ENCODE results near the gene NAB2. TPM values are rescaled to one million over a fixed set of nuclear protein-coding genes. Genes with fewer than 3 reads are reported as not detected.
A peak's percentile ranks its signal among the peaks of the same experiment; 100 is the strongest.
"Not testable (repeated sequence)": the region's sequence is repeated elsewhere in the genome, so short reads cannot be mapped to it uniquely, and the experiment has no call there.

NAB2 gene
- total and polyA plus RNA-seq, 2 donors, result 25.6 to 39.1 TPM

- H3K36me3 ChIP-seq (ENCODE audit: insufficient read depth); H3K27ac ChIP-seq (ENCODE audit: low read depth); H3K4me1 ChIP-seq (ENCODE audit: insufficient read depth); DNase-seq (ENCODE audit: extremely low spot score); H3K4me3 ChIP-seq (ENCODE audit: low read depth, low read length): not testable (repeated sequence)
- WGBS, result 95% methylated on average over 4 of the region's 4 CpGs
Observed at GRCh38 chr12:57053146-57053545, 35.8 kb upstream of the NAB2 start.

- not testable (repeated sequence) for H3K4me3 ChIP-seq (ENCODE audit: low read depth, low read length); H3K36me3 ChIP-seq (ENCODE audit: insufficient read depth); H3K4me1 ChIP-seq (ENCODE audit: insufficient read depth); DNase-seq (ENCODE audit: extremely low spot score); H3K27ac ChIP-seq (ENCODE audit: low read depth)
- 97% methylated on average over 4 of the region's 4 CpGs for WGBS
Observed at GRCh38 chr12:57053901-57054300, 35.0 kb upstream of the NAB2 start.

- no peak for DNase-seq (ENCODE audit: extremely low spot score)
- no peak overlapping the region for H3K27ac ChIP-seq (ENCODE audit: low read depth)
- H3K4me3 ChIP-seq (ENCODE audit: low read depth, low read length), result no peak overlapping the region
- peaks cover 3% of the 10 kb centered on the region for H3K36me3 ChIP-seq (ENCODE audit: insufficient read depth)
- no peaks in the 10 kb centered on the region for H3K4me1 ChIP-seq (ENCODE audit: insufficient read depth)
- 61% methylated on average over 3 of the region's 3 CpGs for WGBS
Observed at GRCh38 chr12:57055824-57056223, 33.1 kb upstream of the NAB2 start.

- Histone ChIP-seq H3K4me3 (ENCODE audit: low read depth, low read length) (no peak overlapping the region), H3K27ac (ENCODE audit: low read depth) (peak overlapping the region; percentile 44), H3K4me1 (ENCODE audit: insufficient read depth) (no peaks in the 10 kb centered on the region), H3K36me3 (ENCODE audit: insufficient read depth) (peaks cover 3% of the 10 kb centered on the region)
- 87% methylated on average over 6 of the region's 6 CpGs for WGBS
- peak; percentile 29 for DNase-seq (ENCODE audit: extremely low spot score)
Observed at GRCh38 chr12:57057067-57057751, 31.7 kb upstream of the NAB2 start.

GRCh38 chr12:57058454-57058853 is 30.5 kb upstream of the NAB2 start:
- H3K36me3 ChIP-seq (ENCODE audit: insufficient read depth), result peaks cover 3% of the 10 kb centered on the region
- H3K4me1 ChIP-seq (ENCODE audit: insufficient read depth), result no peaks in the 10 kb centered on the region
- no peak overlapping the region for H3K4me3 ChIP-seq (ENCODE audit: low read depth, low read length)
- 96% methylated on average over 1 of the region's 1 CpG for WGBS
- no peak overlapping the region for H3K27ac ChIP-seq (ENCODE audit: low read depth)
- no peak for DNase-seq (ENCODE audit: extremely low spot score)

GRCh38 chr12:57063991-57064685 is 24.8 kb upstream of the NAB2 start:
- WGBS, result 71% methylated on average over 5 of the region's 5 CpGs
- H3K4me1 ChIP-seq (ENCODE audit: insufficient read depth), result no peaks in the 10 kb centered on the region
- no peak overlapping the region for H3K27ac ChIP-seq (ENCODE audit: low read depth)
- H3K36me3 ChIP-seq (ENCODE audit: insufficient read depth), result no peaks in the 10 kb centered on the region
- H3K4me3 ChIP-seq (ENCODE audit: low read depth, low read length), result no peak overlapping the region
- DNase-seq (ENCODE audit: extremely low spot score), result no peak

GRCh38 chr12:57066245-57066644 is 22.7 kb upstream of the NAB2 start:
- no peak overlapping the region for H3K4me3 ChIP-seq (ENCODE audit: low read depth, low read length)
- DNase-seq (ENCODE audit: extremely low spot score), result no peak
- WGBS, result 91% methylated on average over 2 of the region's 2 CpGs
- no peaks in the 10 kb centered on the region for H3K4me1 ChIP-seq (ENCODE audit: insufficient read depth)
- H3K36me3 ChIP-seq (ENCODE audit: insufficient read depth), result no peaks in the 10 kb centered on the region
- no peak overlapping the region for H3K27ac ChIP-seq (ENCODE audit: low read depth)

GRCh38 chr12:57069523-57069922 is 19.4 kb upstream of the NAB2 start:
- peak overlapping the region; percentile 33 for H3K27ac ChIP-seq (ENCODE audit: low read depth)
- 27% methylated on average over 3 of the region's 3 CpGs for WGBS
- no peaks in the 10 kb centered on the region for H3K4me1 ChIP-seq (ENCODE audit: insufficient read depth)
- H3K36me3 ChIP-seq (ENCODE audit: insufficient read depth), result peaks cover 1% of the 10 kb centered on the region
- H3K4me3 ChIP-seq (ENCODE audit: low read depth, low read length), result no peak overlapping the region
- DNase-seq (ENCODE audit: extremely low spot score), result peak; percentile 59

GRCh38 chr12:57072661-57073060 is 16.3 kb upstream of the NAB2 start:
- Histone ChIP-seq H3K4me3 (ENCODE audit: low read depth, low read length) (no peak overlapping the region), H3K27ac (ENCODE audit: low read depth) (no peak overlapping the region)

GRCh38 chr12:57073566-57074450 is 15.1 kb upstream of the NAB2 start:
- not testable (repeated sequence) for H3K4me3 ChIP-seq (ENCODE audit: low read depth, low read length); H3K36me3 ChIP-seq (ENCODE audit: insufficient read depth); H3K27ac ChIP-seq (ENCODE audit: low read depth); H3K4me1 ChIP-seq (ENCODE audit: insufficient read depth); DNase-seq (ENCODE audit: extremely low spot score)
- WGBS, result 97% methylated on average over 6 of the region's 6 CpGs

More at GRCh38 chr12:57072661-57073060, 16.3 kb upstream of the NAB2 start:
- WGBS, result 54% methylated on average over 2 of the region's 2 CpGs
- no peak for DNase-seq (ENCODE audit: extremely low spot score)
- H3K4me1 ChIP-seq (ENCODE audit: insufficient read depth), result no peaks in the 10 kb centered on the region
- H3K36me3 ChIP-seq (ENCODE audit: insufficient read depth), result peaks cover 2% of the 10 kb centered on the region

GRCh38 chr12:57078519-57079404 is 10.2 kb upstream of the NAB2 start, which contains the start of gene NEMP1:
TSS of gene NEMP1 (minus strand) at chr12:57078791. CDS start at chr12:57078745, 46 bp downstream.
- Histone ChIP-seq H3K4me1 (ENCODE audit: insufficient read depth) (no peaks in the 10 kb centered on the region), H3K27ac (ENCODE audit: low read depth) (peak within 1 kb of the TSS; percentile 66), H3K36me3 (ENCODE audit: insufficient read depth) (peaks cover 2% of the 10 kb centered on the region), H3K4me3 (ENCODE audit: low read depth, low read length) (peak within 1 kb of the TSS; percentile 68)
- WGBS, result under 1% methylated on average over 39 of the region's 39 CpGs
- DNase-seq (ENCODE audit: extremely low spot score), result peak; percentile 99

GRCh38 chr12:57079821-57080220 is 9.1 kb upstream of the NAB2 start:
- Histone ChIP-seq H3K4me3 (ENCODE audit: low read depth, low read length) (no peak overlapping the region), H3K4me1 (ENCODE audit: insufficient read depth) (no peaks in the 10 kb centered on the region), H3K27ac (ENCODE audit: low read depth) (no peak overlapping the region), H3K36me3 (ENCODE audit: insufficient read depth) (no peaks in the 10 kb centered on the region)
- no peak for DNase-seq (ENCODE audit: extremely low spot score)
- WGBS, result 70% methylated on average over 1 of the region's 1 CpG

- no peaks in the 10 kb centered on the region for H3K36me3 ChIP-seq (ENCODE audit: insufficient read depth)
- no peak overlapping the region for H3K4me3 ChIP-seq (ENCODE audit: low read depth, low read length)
- 96% methylated on average over 1 of the region's 1 CpG for WGBS
- H3K4me1 ChIP-seq (ENCODE audit: insufficient read depth), result no peaks in the 10 kb centered on the region
- H3K27ac ChIP-seq (ENCODE audit: low read depth), result no peak overlapping the region
- DNase-seq (ENCODE audit: extremely low spot score), result no peak
Observed at GRCh38 chr12:57080855-57081254, 8.1 kb upstream of the NAB2 start.
